Measurements from ENCODE around the gene APBB3.

The APBB3 gene

GRCh38 chr5:140553657-140554056 lies 10.7 kb downstream of the APBB3 start:
- no peak for DNase-seq (ENCODE audit: low read depth in 2 of 2)

DNA sequence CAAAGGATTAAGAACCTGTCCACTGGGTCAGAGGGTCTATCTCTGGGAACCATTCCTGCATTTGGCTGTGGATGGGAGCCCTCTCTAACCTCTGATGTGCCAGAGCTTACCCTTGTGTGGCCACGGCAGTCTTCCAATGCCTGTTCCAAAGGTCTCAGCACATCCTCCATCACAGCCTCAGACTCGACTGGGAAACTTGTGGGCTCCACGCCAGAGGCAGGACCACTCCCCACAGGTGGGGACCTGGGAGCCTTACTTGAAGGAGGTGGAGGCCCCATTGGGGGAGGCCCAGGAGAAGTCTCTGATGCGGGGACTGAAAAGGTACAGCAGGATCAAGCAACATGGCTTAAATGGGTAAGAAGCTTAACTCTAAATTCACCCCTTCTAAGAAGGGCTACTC lies 12.5 kb downstream of the APBB3 start:
- DNase-seq (ENCODE audit: low read depth in 2 of 2), result no peak

- no peak for DNase-seq (ENCODE audit: low read depth in 2 of 2)
Measured at GRCh38 chr5:140550147-140551079, 14.0 kb downstream of the APBB3 start.

- DNase-seq (ENCODE audit: low read depth in 2 of 2), result no peak
Measured at GRCh38 chr5:140549237-140550144, 14.9 kb downstream of the APBB3 start.

DNA sequence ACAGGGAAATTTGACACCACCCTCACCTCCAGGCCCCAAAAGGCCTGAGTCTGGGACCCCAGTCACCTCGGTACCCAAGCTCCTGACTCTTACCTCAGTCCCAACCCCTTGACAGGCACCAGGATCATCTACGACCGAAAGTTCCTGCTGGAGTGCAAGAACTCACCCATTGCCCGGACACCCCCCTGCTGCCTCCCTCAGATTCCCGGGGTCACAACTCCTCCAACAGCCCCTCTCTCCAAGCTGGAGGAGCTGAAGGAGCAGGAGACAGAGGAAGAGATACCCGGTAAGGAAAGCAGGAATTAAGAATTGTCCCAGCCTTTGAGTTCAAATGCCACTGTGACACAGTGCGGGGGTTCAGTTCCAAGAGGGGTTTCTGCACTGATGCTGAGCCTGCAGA lies 15.6 kb downstream of the APBB3 start:
- DNase-seq (ENCODE audit: low read depth in 2 of 2), result no peak

GRCh38 chr5:140548300-140548688 lies 16.1 kb downstream of the APBB3 start:
- no peak for DNase-seq (ENCODE audit: low read depth in 2 of 2)

DNA sequence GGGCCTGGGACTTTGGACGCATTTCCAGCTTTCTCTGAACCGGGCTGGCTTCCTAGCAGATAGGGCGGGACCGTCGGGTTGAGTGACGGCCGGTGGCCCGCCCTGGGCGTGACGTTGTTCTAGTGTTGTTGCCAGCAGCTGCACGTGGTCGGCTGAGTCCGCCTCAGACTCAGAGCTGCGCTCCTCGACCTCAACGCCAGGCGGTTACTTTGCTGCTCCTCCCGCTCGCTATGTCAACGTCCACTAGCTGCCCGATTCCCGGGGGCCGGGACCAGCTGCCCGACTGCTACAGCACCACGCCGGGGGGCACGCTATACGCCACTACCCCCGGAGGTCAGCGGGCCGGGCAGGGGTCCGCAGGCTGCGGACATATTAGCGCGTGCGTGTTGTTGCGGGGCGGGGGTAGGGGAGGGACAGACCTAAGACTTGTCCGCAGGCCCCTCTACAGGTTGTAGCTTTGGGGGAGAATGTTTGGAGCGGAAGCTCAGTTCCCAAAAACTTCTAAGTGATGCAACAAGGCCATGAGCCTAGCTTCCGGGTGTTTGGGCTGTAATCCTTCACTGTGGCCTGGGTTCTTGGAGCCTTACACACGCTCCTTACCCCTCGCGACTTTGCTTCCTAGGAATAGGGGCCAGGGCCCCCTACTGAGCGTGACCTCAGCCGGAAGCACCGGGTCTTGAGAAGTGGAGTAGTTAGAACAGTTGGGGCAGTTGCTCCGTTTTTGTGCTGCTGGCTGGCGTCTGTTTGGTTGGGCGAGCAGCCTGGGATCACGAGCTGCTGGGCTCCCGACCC lies 16.7 kb downstream of the APBB3 start, which contains the start of gene EIF4EBP3:
Gene EIF4EBP3, plus strand, starts transcription at position 155 of the 792 bp plus-strand sequence. Its CDS starts 76 bp downstream, at position 231.
- peak; percentile 77 for DNase-seq (ENCODE audit: low read depth in 2 of 2)

GRCh38 chr5:140546851-140547507 lies 17.4 kb downstream of the APBB3 start:
- DNase-seq (ENCODE audit: low read depth in 2 of 2), result no peak

GRCh38 chr5:140545606-140546005 lies 18.8 kb downstream of the APBB3 start:
- no peak for DNase-seq (ENCODE audit: low read depth in 2 of 2)

DNA sequence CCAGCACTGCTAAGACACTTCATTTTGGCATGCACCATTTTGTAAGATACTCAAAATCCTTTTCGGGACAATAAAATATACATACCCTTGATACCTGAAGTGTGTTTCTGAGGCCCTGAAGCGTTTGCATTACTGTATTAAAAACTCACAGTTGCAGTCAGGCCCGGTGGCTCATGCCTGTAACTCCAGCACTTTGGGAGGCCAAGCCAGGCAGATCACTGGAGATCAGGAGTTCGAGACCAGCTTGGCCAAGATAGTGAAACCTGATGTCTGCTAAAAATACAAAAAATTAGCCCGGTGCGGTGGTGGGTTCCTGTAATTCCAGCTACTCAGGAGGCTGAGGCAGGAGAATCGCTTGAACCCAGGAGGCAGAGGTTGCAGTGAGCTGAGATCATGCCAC lies 19.4 kb downstream of the APBB3 start:
- no peak for DNase-seq (ENCODE audit: low read depth in 2 of 2)

DNA sequence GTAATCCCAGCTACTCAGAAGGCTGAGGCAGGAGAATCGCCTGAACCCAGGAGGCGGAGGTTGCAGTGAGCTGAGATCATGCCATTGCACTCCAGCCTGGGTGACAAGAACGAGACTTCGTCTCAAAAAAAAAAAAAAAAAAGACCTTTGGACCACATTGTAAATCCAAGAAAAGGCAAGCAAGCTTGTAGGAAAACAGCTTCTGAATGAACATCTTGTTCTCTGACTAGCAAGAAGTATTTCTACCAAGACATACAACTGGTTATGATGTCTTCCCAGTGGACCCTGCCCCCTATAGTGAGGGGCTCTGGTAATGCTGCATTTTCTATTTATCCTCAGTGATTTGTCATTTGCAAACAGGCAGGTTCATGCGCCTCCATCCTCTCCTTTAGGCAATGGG lies 21.4 kb downstream of the APBB3 start:
- no peak for DNase-seq (ENCODE audit: low read depth in 2 of 2)

DNA sequence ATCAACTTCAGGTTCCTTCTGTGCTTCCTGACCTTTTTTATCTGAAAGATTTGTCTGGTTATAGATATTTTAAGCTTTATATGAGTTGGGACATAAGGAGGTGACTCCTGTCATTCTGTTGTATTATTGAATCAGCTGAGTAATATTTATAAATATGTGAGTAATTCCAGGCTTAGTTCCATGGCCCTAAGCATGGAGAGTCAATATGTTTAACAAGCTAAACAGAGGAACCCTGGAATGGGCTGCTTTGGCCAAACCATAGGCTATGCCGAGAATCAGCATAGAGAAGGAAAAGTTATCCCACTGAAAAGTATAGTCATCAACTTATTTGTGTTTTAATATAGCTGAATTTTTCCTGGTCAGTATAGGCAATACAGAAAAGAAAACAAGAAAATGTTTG lies 24.2 kb downstream of the APBB3 start:
- no peak for DNase-seq (ENCODE audit: low read depth in 2 of 2)

GRCh38 chr5:140524003-140524402 lies 40.4 kb downstream of the APBB3 start:
- no peak for DNase-seq (ENCODE audit: low read depth in 2 of 2)

DNA sequence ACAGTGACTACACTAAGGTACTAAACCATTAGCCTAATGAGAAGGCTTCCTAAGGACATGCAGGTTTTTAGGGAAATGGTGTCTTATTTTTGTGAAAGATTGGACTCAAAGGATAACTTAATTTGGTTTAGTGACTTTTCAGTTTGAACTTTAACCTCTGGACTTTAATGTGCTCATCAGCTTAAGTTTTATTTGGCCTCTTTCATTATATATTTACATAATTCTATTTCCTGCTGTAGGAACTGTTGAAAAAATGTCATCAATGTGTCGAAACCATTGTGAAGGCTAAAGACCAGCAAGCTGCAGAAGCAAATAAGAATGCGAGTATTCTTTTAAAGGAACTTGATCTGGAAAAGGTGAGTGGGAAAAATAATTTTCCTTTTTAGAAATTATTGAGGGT lies 51.3 kb downstream of the APBB3 start:
- no peak for DNase-seq (ENCODE audit: low read depth in 2 of 2)

DNA sequence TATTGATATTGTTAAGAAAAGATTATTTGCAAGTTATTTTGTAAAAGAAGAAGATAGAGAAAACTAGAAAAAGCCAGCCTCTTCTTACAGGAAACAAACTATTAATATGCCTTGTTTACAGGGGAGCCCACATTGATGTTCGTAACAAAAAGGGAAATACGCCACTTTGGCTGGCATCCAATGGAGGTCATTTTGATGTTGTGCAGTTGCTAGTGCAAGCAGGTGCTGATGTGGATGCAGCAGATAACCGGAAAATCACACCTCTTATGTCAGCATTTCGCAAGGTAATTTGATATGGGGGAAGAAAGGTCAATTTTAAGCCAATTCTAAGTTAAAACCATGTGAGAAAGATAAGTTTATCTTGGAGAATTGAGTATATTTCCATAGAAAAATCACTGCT lies 54.5 kb downstream of the APBB3 start:
- DNase-seq (ENCODE audit: low read depth in 2 of 2), result no peak

Data from stimulated activated CD8-positive, alpha-beta memory T cell treated with anti-CD3 and anti-CD28 coated beads, Interleukin-7, amount 100 ng/mL, for 4 hours (primary cell).